GM12878 (cell line): Measurements from ENCODE around the gene TMEM232. TPM values are rescaled to one million over a fixed set of nuclear protein-coding genes. Genes with fewer than 3 reads are reported as not detected.

Experiments used
- ATAC-seq: fragments of 200-7000 bp; cut with Tn5 transposase; 3 replicates; pipeline ENCODE4 v1.9.1; 2020; ENCODE audit warnings: mild to moderate bottlenecking, moderate library complexity
- BruUV-seq: library from RNA; stranded (reverse); fragments of 400-500 nt; replicated peaks from 2 replicates; lab custom pipeline; 2021; lab: Mats Ljungman, UMichigan
- CTCF ChIA-PET: fragments of 300-600 bp; sonication (Branson Sonifier 250); formaldehyde crosslinking; extraction: SDS; loops from one replicate; lab custom pipeline; 2021; ENCODE audit warnings: inconsistent platforms; lab: Yijun Ruan, JAX
- POLR2A ChIA-PET: fragments of 350-600 bp; formaldehyde crosslinking; extraction: SDS; loops from one replicate; lab custom pipeline; 2021; ENCODE audit warnings: inconsistent platforms; lab: Charles Lee
- RAD21 ChIA-PET: fragments of 300-600 bp; sonication (Branson Sonifier 250); formaldehyde crosslinking; loops from one replicate; lab custom pipeline; 2023; ENCODE audit warnings: antibody characterized with exemption; ENCODE audit not compliant: unreplicated experiment; lab: Charles Lee
- SMC1A ChIA-PET: fragments of 300-600 bp; sonication (Branson Sonifier 250); formaldehyde crosslinking; loops from one replicate; lab custom pipeline; 2023; ENCODE audit not compliant: unreplicated experiment, uncharacterized antibody; lab: Charles Lee
- DNase-seq: peaks from one replicate; pipeline ENCODE4 v3.0.0-alpha.2; 2011; ENCODE audit warnings: low read depth, low spot score
- FAIRE-seq: peaks from 3 replicates; lab custom pipeline; 2011; peaks lifted over from hg19 to GRCh38; lab: Jason Lieb, UNC
- H2AFZ ChIP-seq: 2 replicates; pipeline ENCODE4 v1.6.0; 2011; ENCODE audit warnings: low read depth, low read length, control low read depth; ENCODE audit not compliant: control insufficient read depth
- H3K27ac ChIP-seq: 2 replicates; pipeline ENCODE4 v1.5.1; 2011; ENCODE audit warnings: control low read depth; ENCODE audit not compliant: control insufficient read depth, insufficient read depth
- H3K27me3 ChIP-seq, 2 experiments: replicated peaks in 1 of 2; 2 replicates each; pipeline versions ENCODE4 v1.6.0 to v1.6.1; 2011; ENCODE audit warnings: low read length in 1 of 2; ENCODE audit not compliant: control insufficient read depth in 2 of 2, insufficient read depth in 2 of 2
- H3K36me3 ChIP-seq, 2 experiments: 2 replicates each; pipeline ENCODE4 v1.5.1; 2011; ENCODE audit warnings: low read length in 1 of 2; ENCODE audit not compliant: control insufficient read depth in 2 of 2, insufficient read depth in 2 of 2
- H3K4me1 ChIP-seq: 2 replicates; pipeline ENCODE4 v1.6.1; 2011; ENCODE audit warnings: mild to moderate bottlenecking, low read length, moderate library complexity, mixed read lengths; ENCODE audit not compliant: control insufficient read depth, insufficient read depth
- H3K4me2 ChIP-seq: 2 replicates; pipeline ENCODE4 v1.6.0; 2011; ENCODE audit warnings: control low read depth; ENCODE audit not compliant: control insufficient read depth, insufficient read depth
- H3K4me3 ChIP-seq: fragments of 200-600 bp; sonication (generic); 2 replicates; pipeline ENCODE4 v1.5.1; 2016
- H3K79me2 ChIP-seq: 2 replicates; pipeline ENCODE4 v1.6.0; 2011; ENCODE audit warnings: low read length; ENCODE audit not compliant: control insufficient read depth, insufficient read depth
- H3K9ac ChIP-seq: 2 replicates; pipeline ENCODE4 v1.8.0; 2011; ENCODE audit warnings: low read length, control low read depth, mixed read lengths; ENCODE audit not compliant: control insufficient read depth, insufficient read depth
- H3K9me3 ChIP-seq: replicated peaks from 3 replicates; pipeline ENCODE4 v1.5.1; 2011; ENCODE audit warnings: mild to moderate bottlenecking, low read length; ENCODE audit not compliant: control insufficient read depth, insufficient read depth
- H4K20me1 ChIP-seq: 2 replicates; pipeline ENCODE4 v1.6.0; 2011; ENCODE audit not compliant: control insufficient read depth, insufficient read depth
- BACH1 ChIP-seq: fragments of 450-650 bp; IDR thresholded peaks from 2 replicates; pipeline ENCODE4 v1.6.1; 2017; ENCODE audit warnings: mild to moderate bottlenecking, borderline replicate concordance
- CBX5 ChIP-seq: sonication (generic); IDR thresholded peaks from 2 replicates; pipeline ENCODE4 v1.6.1; 2016; ENCODE audit warnings: low read depth, moderate library complexity, mild to moderate bottlenecking, inconsistent platforms
- CREM ChIP-seq: IDR thresholded peaks from 2 replicates; pipeline ENCODE4 v1.6.1; 2014; ENCODE audit warnings: antibody characterized with exemption, low read depth
- EED ChIP-seq: sonication (generic); IDR thresholded peaks from 2 replicates; pipeline ENCODE4 v1.6.1; 2016; ENCODE audit warnings: antibody characterized with exemption, low read depth
- EGR1 ChIP-seq, 2 experiments: IDR thresholded peaks; 1 replicate in 1 of 2; 2 replicates in 1 of 2; pipeline ENCODE4 v1.6.1; 2011 to 2012; ENCODE audit warnings: low read depth in 2 of 2, low read length in 2 of 2, borderline replicate concordance in 1 of 2, mild to moderate bottlenecking in 1 of 2, moderate library complexity in 1 of 2
- NFYB ChIP-seq: IDR thresholded peaks from 2 replicates; pipeline ENCODE4 v1.6.1; 2011; ENCODE audit warnings: low read depth, mild to moderate bottlenecking, low read length, improper control_type of control experiment, moderate library complexity; ENCODE audit not compliant: insufficient read depth
- RAD21 ChIP-seq: IDR thresholded peaks from 2 replicates; pipeline ENCODE4 v1.6.1; 2011; ENCODE audit warnings: mild to moderate bottlenecking, low read depth, low read length, moderate library complexity; ENCODE audit not compliant: insufficient read depth
- SIN3A ChIP-seq: IDR thresholded peaks from 2 replicates; pipeline ENCODE4 v1.6.1; 2012; ENCODE audit warnings: low read depth, low read length, improper control_type of control experiment
- TCF3 ChIP-seq: IDR thresholded peaks from 2 replicates; pipeline ENCODE4 v1.6.1; 2012; ENCODE audit warnings: low read depth, mild to moderate bottlenecking, low read length, borderline replicate concordance; ENCODE audit not compliant: insufficient read depth
- YY1 ChIP-seq: IDR thresholded peaks from 2 replicates; pipeline ENCODE4 v1.6.1; 2011; ENCODE audit warnings: low read depth, mild to moderate bottlenecking, low read length
- ZBTB4 ChIP-seq: fragments of 450-650 bp; formaldehyde crosslinking; IDR thresholded peaks from 2 replicates; pipeline ENCODE4 v1.4.0; 2022; ENCODE audit warnings: mild to moderate bottlenecking, moderate library complexity
- ZNF217 ChIP-seq: fragments of 450-650 bp; IDR thresholded peaks from 2 replicates; pipeline ENCODE4 v1.6.1; 2017; ENCODE audit warnings: antibody characterized with exemption, mild to moderate bottlenecking
- ZNF384 ChIP-seq: IDR thresholded peaks from 2 replicates; pipeline ENCODE4 v1.6.1; 2012; ENCODE audit warnings: low read depth, mild to moderate bottlenecking, low read length, improper control_type of control experiment, borderline replicate concordance
- ZNF592 ChIP-seq: fragments of 450-650 bp; IDR thresholded peaks from 2 replicates; pipeline ENCODE4 v1.6.1; 2017; ENCODE audit warnings: mild to moderate bottlenecking, moderate library complexity
- WGBS: methylation state at CpG from one replicate; pipeline ENCODE4 v1.1.6; 2016; ENCODE audit warnings: low lambda C conversion rate; ENCODE audit not compliant: insufficient replicate concordance, insufficient coverage; ENCODE audit errors: missing lambda C conversion rate; 5-methylcytosine and 5-hydroxymethylcytosine counted together
- in situ Hi-C: fragments of 300-500 bp; cut with MboI; formaldehyde crosslinking; loops from 9 replicates; pipeline ENCODE4 v1.14.3; 2018; ENCODE audit warnings: mixed read lengths
- intact Hi-C: fragments of 100-400 bp; cut with micrococcal nuclease; formaldehyde crosslinking; loops from one replicate; pipeline ENCODE4 v1.14.2; 2022; ENCODE audit not compliant: unreplicated experiment
- polyA plus RNA-seq, 11 experiments: library from polyadenylated mRNA; depleted of rRNA in 4 of 11; unstranded in 6 of 11; stranded (reverse) in 5 of 11; fragments of >200 nt; fragmentation: Nextera tagmentation in 4 of 11; fragmentation: Illumina TruSeq in 1 of 11; extraction: Ambion mirVana in 4 of 11; extraction: Trizol in 1 of 11; gene quantifications; 1 replicate in 1 of 11; 2 replicates in 10 of 11; pipeline versions ENCODE4 v1.2.1 to v1.2.3, GENCODE V29; 2011 to 2016; ENCODE audit warnings: inconsistent platforms in 2 of 11, missing spikeins in 2 of 11, low read depth in 1 of 11
- total RNA-seq, 4 experiments: library from RNA; depleted of rRNA in 3 of 4; stranded (reverse); fragments of >200 nt in 3 of 4; fragmentation: Illumina TruSeq in 1 of 4; extraction: Trizol in 1 of 4; gene quantifications; 2 replicates each; pipeline versions ENCODE4 v1.2.1 to v1.2.3, GENCODE V29; 2013 to 2021

TMEM232 gene
- total and polyA plus RNA-seq, 10 of the 15 experiments (the other 5 are each of a cell fraction or from before 2014, with no cell fraction given), result 0.29 to 1.3 (median 0.91) TPM

GRCh38 chr5:110738812-110739651 is 12.6 kb upstream of the TMEM232 start, which contains the start of gene SLC25A46:
SLC25A46 (plus strand) TSS chr5:110739007; CDS start chr5:110739120, 113 bp downstream.
- peak; percentile 44 for FAIRE-seq
- ChIA-PET CTCF (interaction anchor here (0.8 to 7.2 kb wide), 5 partner anchors 13 to 352 kb away, joined by 3 to 33 read pairs (median 15); no protein-coding TSS in a partner anchor), RAD21 (interaction anchor here (0.8 to 5.4 kb wide), 4 partner anchors 13 to 18 kb away, joined by 3 to 30 read pairs (median 8); no protein-coding TSS in a partner anchor), POLR2A (interaction anchor here (1.4 to 6.2 kb wide), 2 partner anchors 14 to 17 kb away, joined by 3 to 45 read pairs; no protein-coding TSS in a partner anchor), SMC1A (interaction anchor here (0.9 to 8.3 kb wide), 5 partner anchors 11 to 22 kb away, joined by 3 to 67 read pairs (median 9); partner anchors contain the start of gene TMEM232)
- H3K9me3 ChIP-seq, result no peaks in the 10 kb centered on the region; the same call in 2 of the 3 replicates
- no TSS peak for BruUV-seq
- peak; percentile 56 for DNase-seq
- intact Hi-C loops (loop anchor here (1.0 kb wide), 1 partner anchor 13 kb away; no protein-coding TSS in a partner anchor), in situ Hi-C loops (loop anchor here (25.0 kb wide), 2 partner anchors 498 to 773 kb away; partner anchors contain the start of gene STARD4)
- peak within 1 kb of the TSS; percentile 97 for H3K4me2 ChIP-seq
- H3K27ac ChIP-seq, result peak within 1 kb of the TSS; percentile 90
- H3K4me3 ChIP-seq, result peak within 1 kb of the TSS; percentile 75
- under 1% methylated on average over 62 of the region's 62 CpGs for WGBS
- H3K4me1 ChIP-seq, result 0 out of 2 replicates have a peak, but pooled peaks cover 3% of the 10 kb centered on the region
- H3K27me3 ChIP-seq, result no peaks in the 10 kb centered on the region
- no peaks in the 10 kb centered on the region; a peak in 1 of 4 replicates for H3K36me3 ChIP-seq
- ATAC-seq, result peak; percentile 91
- H2AFZ ChIP-seq, result peak within 1 kb of the TSS; percentile 95
- H3K9ac ChIP-seq, result peak within 1 kb of the TSS; percentile 96
- H4K20me1 ChIP-seq, result no peaks in the 10 kb centered on the region
- H3K79me2 ChIP-seq, result peaks cover 38% of the 10 kb centered on the region
- TF ChIP-seq ZNF384, result no peak
- peak; percentile 83 for TF ChIP-seq CREM
- TF ChIP-seq ZBTB4 (CRISPR knock-in tag), result no peak
- TF ChIP-seq EGR1 (IDR thresholded peaks at IDR 0.05; ENCODE audit: borderline replicate concordance in 1 of 2, low read depth in 2 of 2, low read length in 2 of 2), result peak; percentile 21 to 32; a peak in 2 of 3 replicates
- peak; percentile 60; the same call in 1 of the 2 replicates for TF ChIP-seq BACH1
- TF ChIP-seq NFYB, result peak; percentile 59; the same call in 1 of the 2 replicates
- TF ChIP-seq EED, result peak; percentile 39; the same call in 1 of the 2 replicates
- peak; percentile 5; the same call in 1 of the 2 replicates for TF ChIP-seq CBX5
- TF ChIP-seq RAD21, result no peak
- no peak for TF ChIP-seq ZNF592
- TF ChIP-seq SIN3A, result peak; percentile 93
- no peak for TF ChIP-seq TCF3
- TF ChIP-seq ZNF217, result no peak
- peak; percentile 92 for TF ChIP-seq YY1
